PC-3 (cell line): ENCODE results near the gene ESPN. TPM values are rescaled to one million over a fixed set of nuclear protein-coding genes. Genes with fewer than 3 reads are reported as not detected.

Source experiments
- ATAC-seq: fragments of 200-7000 bp; cut with Tn5 transposase; 2 replicates; pipeline ENCODE4 v1.9.1; 2020; ENCODE audit warnings: mild to moderate bottlenecking, moderate library complexity
- BruUV-seq: library from RNA; stranded (reverse); fragments of 400-500 nt; replicated peaks from 2 replicates; lab custom pipeline; 2021; lab: Mats Ljungman, UMichigan
- CTCF ChIA-PET: fragments of 300-600 bp; sonication (Branson Sonifier 250); formaldehyde crosslinking; loops from one replicate; lab custom pipeline; 2022; ENCODE audit warnings: antibody characterized with exemption; lab: Charles Lee
- POLR2A ChIA-PET: fragments of 300-600 bp; sonication (Branson Sonifier 250); formaldehyde crosslinking; loops from one replicate; lab custom pipeline; 2022; ENCODE audit warnings: antibody characterized with exemption; ENCODE audit not compliant: unreplicated experiment; lab: Charles Lee
- DNase-seq: peaks from one replicate; pipeline ENCODE4 v3.0.0-alpha.2; 2015
- H2AFZ ChIP-seq: fragments of 300-600 bp; sonication (generic); 2 replicates; pipeline ENCODE4 v1.6.0; 2016; ENCODE audit warnings: antibody characterized with exemption, low read length
- H3F3A ChIP-seq: fragments of 300-600 bp; sonication (generic); one replicate; pipeline ENCODE4 v1.6.0; 2017; ENCODE audit warnings: antibody characterized with exemption, low read length, control low read depth, mild to moderate bottlenecking; ENCODE audit not compliant: unreplicated experiment
- H3K27ac ChIP-seq: fragments of 300-600 bp; sonication (generic); 2 replicates; pipeline ENCODE4 v1.5.1; 2016; ENCODE audit warnings: mild to moderate bottlenecking, low read length
- H3K27me3 ChIP-seq: fragments of 300-600 bp; sonication (generic); 2 replicates; pipeline ENCODE4 v1.6.1; 2016; ENCODE audit warnings: low read length, mixed read lengths
- H3K36me3 ChIP-seq: fragments of 300-600 bp; sonication (generic); 2 replicates; pipeline ENCODE4 v1.6.1; 2016; ENCODE audit warnings: low read depth, mixed run types, low read length, mixed read lengths
- H3K4me1 ChIP-seq: fragments of 300-600 bp; sonication (generic); 2 replicates; pipeline ENCODE4 v1.5.1; 2016; ENCODE audit warnings: low read length; ENCODE audit not compliant: insufficient read depth
- H3K4me2 ChIP-seq: fragments of 300-600 bp; sonication (generic); 2 replicates; pipeline ENCODE4 v1.6.0; 2016; ENCODE audit warnings: low read length
- H3K4me3 ChIP-seq: fragments of 300-600 bp; sonication (generic); 2 replicates; pipeline ENCODE4 v1.5.1; 2016; ENCODE audit warnings: mild to moderate bottlenecking, low read length, mixed read lengths
- H3K79me2 ChIP-seq: fragments of 300-600 bp; sonication (generic); 2 replicates; pipeline ENCODE4 v1.6.1; 2017; ENCODE audit warnings: low read length, mixed read lengths
- H3K9ac ChIP-seq: fragments of 300-600 bp; sonication (generic); 2 replicates; pipeline ENCODE4 v1.6.0; 2016; ENCODE audit warnings: mild to moderate bottlenecking, low read length
- H3K9me2 ChIP-seq: fragments of 300-600 bp; sonication (generic); replicated peaks from 2 replicates; pipeline ENCODE4 v1.6.1; 2016; ENCODE audit warnings: mixed run types, low read length, mixed read lengths
- H3K9me3 ChIP-seq: fragments of 300-600 bp; sonication (generic); 2 replicates; pipeline ENCODE4 v1.6.1; 2016; ENCODE audit warnings: low read length, mixed read lengths
- H4K20me1 ChIP-seq: fragments of 300-600 bp; sonication (generic); 2 replicates; pipeline ENCODE4 v1.6.1; 2016; ENCODE audit warnings: low read length, mixed read lengths
- CTCF ChIP-seq: fragments of 300-600 bp; sonication (generic); conservative IDR thresholded peaks from 2 replicates; pipeline ENCODE4 v1.5.1; 2017; ENCODE audit warnings: antibody characterized with exemption, low read depth, mild to moderate bottlenecking, low read length
- EZH2 ChIP-seq: fragments of 300-600 bp; sonication (generic); IDR thresholded peaks from one replicate; pipeline ENCODE4 v1.6.1; 2017; ENCODE audit warnings: antibody characterized with exemption, mild to moderate bottlenecking, low read length; ENCODE audit not compliant: unreplicated experiment
- EZH2phosphoT487 ChIP-seq: fragments of 300-600 bp; sonication (generic); IDR thresholded peaks from 2 replicates; pipeline ENCODE4 v1.6.1; 2018; ENCODE audit warnings: mild to moderate bottlenecking, antibody characterized with exemption, low read length, borderline replicate concordance
- intact Hi-C: fragments of 100-400 bp; cut with micrococcal nuclease; formaldehyde crosslinking; loops from 2 replicates; pipeline ENCODE4 v1.9.0; 2023
- total RNA-seq: library from RNA; depleted of rRNA; stranded (reverse); fragments of >200 nt; gene quantifications from 2 replicates; pipeline ENCODE4 v1.2.3, GENCODE V29; 2014

ESPN gene
- total RNA-seq, 1 experiment from 2014 or later = 11.1 TPM

GRCh38 chr1:6485168-6486101 lies 60.9 kb downstream of the ESPN start:
- Histone ChIP-seq H3K27ac (no peak overlapping the region), H3K9me2 (no peaks in the 10 kb centered on the region), H3K4me2 (peak overlapping the region; percentile 82), H4K20me1 (no peaks in the 10 kb centered on the region), H3K79me2 (peaks cover 44% of the 10 kb centered on the region), H3F3A (no peaks in the 10 kb centered on the region), H3K36me3 (no peaks in the 10 kb centered on the region), H3K9me3 (no peaks in the 10 kb centered on the region), H2AFZ (peak overlapping the region; percentile 47), H3K4me1 (peaks cover 24% of the 10 kb centered on the region), H3K4me3 (peak overlapping the region; percentile 70), H3K27me3 (no peaks in the 10 kb centered on the region), H3K9ac (peak overlapping the region; percentile 61)
- DNase-seq = no peak
- no peak for TF ChIP-seq EZH2
- TF ChIP-seq EZH2phosphoT487 = no peak
- no peak for TF ChIP-seq CTCF
- POLR2A ChIA-PET = no interaction called here
- no TSS peak for BruUV-seq
- intact Hi-C loops = loop anchor here (1.0 to 5.0 kb wide), 4 partner anchors 38 to 161 kb away; partner anchors contain the start of gene NOL9
- ATAC-seq = peak; percentile 1; the same call in 1 of the 2 replicates
- CTCF ChIA-PET = interaction anchor here (0.7 to 1.2 kb wide), 3 partner anchors 14 to 48 kb away, joined by 4 to 6 read pairs (median 4); no protein-coding TSS in a partner anchor

- no peaks in the 10 kb centered on the region for H3K36me3 ChIP-seq
- DNase-seq (peak; percentile 97), ATAC-seq (peak; percentile 60)
- peaks cover 7% of the 10 kb centered on the region for H3F3A ChIP-seq
- TF ChIP-seq EZH2phosphoT487 (no peak), CTCF (peak; percentile 99), EZH2 (no peak)
- H3K4me1 ChIP-seq = peaks cover 32% of the 10 kb centered on the region
- no peaks in the 10 kb centered on the region for H3K9me3 ChIP-seq
- ChIA-PET CTCF (interaction anchor here (0.6 to 1.2 kb wide), 4 partner anchors 11 to 49 kb away, joined by 4 to 6 read pairs (median 4); no protein-coding TSS in a partner anchor), POLR2A (no interaction called here)
- peaks cover 44% of the 10 kb centered on the region for H3K79me2 ChIP-seq
- peak overlapping the region; percentile 33; the same call in 1 of the 2 replicates for H3K9ac ChIP-seq
- intact Hi-C loops = loop anchor here (1.0 to 5.0 kb wide), 4 partner anchors 37 to 160 kb away; partner anchors contain the start of gene NOL9
- BruUV-seq = no TSS peak
- H2AFZ ChIP-seq = peak overlapping the region; percentile 15; the same call in 1 of the 2 replicates
- H3K27me3 ChIP-seq = no peaks in the 10 kb centered on the region
- peak overlapping the region; percentile 82 for H3K4me2 ChIP-seq
- no peaks in the 10 kb centered on the region for H3K9me2 ChIP-seq
- H4K20me1 ChIP-seq = no peaks in the 10 kb centered on the region
- peak overlapping the region; percentile 70 for H3K4me3 ChIP-seq
- H3K27ac ChIP-seq = no peak overlapping the region
Observed at GRCh38 chr1:6486433-6487011, 61.9 kb downstream of the ESPN start.
